ENCODE data around the gene TENT4B.
"Not testable (repeated sequence)": the region's sequence is repeated elsewhere in the genome, so short reads cannot be mapped to it uniquely, and the experiment has no call there.

Gene TENT4B

DNA sequence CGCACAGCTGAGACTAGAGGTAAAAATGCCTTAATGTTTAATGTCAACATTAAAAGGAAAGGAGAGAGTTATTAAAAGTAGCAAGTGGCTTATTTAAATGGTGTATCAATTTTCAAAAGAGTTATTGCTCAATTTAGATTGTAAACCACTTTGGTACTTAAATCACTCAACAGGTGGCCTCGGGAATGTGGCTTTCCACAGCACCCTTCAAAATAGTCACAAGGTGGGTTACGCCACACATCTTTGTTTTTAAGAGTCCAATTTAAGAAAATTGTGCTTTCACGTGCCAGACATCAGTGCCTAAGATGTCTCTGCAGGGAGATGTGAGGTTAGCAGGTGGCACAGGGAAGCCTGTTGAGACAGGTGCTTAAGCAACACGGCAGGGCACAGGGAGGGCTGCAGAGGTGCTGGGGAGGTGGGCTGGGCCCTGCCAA, 85.8 kb downstream of the TENT4B start:
- DNase-seq, result no peak

DNA sequence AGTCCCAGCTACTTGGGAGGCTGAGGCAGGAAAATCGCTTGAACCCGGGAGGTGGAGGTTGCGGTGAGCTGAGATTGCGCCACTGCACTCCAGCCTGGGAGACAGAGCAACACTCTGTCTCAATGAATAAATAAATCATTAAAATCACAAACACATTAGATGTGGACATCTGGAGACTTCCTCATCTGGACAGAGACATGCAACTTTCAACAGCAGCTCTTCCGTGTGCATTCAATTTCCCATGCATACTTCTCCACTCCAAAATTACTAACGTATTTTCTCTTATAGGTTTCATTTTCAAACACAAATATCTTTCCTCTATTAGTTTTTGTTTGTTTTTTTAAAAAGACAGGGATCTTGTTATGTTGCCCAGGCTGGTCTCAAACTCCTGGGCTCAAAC, 89.9 kb downstream of the TENT4B start:
- DNase-seq, result not testable (repeated sequence)

DNA sequence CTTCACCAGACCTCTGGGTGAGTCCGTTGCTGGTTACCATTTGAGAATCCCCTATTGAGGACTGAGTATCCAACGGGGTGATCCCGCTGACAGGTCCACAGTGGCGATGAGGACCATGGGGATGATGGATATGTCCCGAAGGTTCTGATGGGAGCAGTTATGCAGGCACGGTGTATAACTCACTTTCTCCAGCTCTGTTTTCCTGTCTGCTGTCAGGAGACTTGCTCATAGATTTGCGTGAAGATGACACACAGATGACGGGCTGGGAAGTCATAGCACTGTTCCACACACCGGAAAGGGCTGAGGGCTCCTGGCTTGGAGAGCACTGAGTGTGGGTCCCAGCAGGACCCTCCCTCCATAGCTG, 91.0 kb downstream of the TENT4B start:
- no peak for DNase-seq

- DNase-seq, result no peak
Observed at GRCh38 chr16:50244504-50245416, 91.7 kb downstream of the TENT4B start.

DNA sequence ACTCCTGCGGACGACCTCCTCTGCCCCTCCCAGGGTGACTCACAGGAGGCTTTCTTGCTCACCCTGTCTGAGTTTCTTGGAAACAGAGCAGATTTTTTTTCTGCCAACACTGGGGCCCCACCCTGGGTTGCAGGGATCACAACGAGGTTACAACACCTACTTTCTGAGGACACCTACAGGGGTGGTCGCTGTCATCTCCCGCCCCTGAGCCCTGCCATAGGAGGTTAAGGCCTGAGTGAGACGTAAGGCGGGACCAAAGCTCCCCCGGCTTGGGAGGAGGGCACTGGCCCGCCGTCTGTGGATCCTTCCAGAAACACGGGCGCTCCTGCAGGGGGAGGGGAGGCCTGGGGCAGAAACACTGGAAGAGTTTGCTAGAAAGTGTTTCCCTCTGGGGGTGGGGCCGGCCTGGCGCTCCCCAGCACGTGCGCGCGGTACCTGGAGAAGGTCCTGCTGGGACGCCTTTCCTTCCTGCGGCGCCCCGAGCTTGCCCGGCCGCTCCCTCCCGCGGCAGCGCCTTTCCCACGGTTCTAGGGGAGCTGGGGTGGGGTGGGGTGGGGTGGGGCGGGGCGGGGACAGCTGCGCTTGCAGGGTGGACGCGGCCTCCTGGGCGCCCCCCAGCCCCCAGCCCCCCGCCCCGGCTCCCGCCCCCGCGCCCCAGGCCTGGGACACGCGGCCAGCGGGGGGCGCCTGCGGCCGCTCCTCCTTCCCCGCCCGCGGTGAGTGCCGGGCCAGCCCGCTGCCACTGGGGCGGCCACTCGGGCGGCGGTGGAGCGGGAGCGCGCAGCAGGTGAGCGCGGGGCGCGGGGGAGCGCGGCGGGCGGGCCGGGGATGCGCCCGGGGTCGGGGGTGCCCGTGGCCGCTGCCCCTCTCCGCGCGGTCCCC, 92.6 kb downstream of the TENT4B start:
- DNase-seq, result peak; percentile 86

DNA sequence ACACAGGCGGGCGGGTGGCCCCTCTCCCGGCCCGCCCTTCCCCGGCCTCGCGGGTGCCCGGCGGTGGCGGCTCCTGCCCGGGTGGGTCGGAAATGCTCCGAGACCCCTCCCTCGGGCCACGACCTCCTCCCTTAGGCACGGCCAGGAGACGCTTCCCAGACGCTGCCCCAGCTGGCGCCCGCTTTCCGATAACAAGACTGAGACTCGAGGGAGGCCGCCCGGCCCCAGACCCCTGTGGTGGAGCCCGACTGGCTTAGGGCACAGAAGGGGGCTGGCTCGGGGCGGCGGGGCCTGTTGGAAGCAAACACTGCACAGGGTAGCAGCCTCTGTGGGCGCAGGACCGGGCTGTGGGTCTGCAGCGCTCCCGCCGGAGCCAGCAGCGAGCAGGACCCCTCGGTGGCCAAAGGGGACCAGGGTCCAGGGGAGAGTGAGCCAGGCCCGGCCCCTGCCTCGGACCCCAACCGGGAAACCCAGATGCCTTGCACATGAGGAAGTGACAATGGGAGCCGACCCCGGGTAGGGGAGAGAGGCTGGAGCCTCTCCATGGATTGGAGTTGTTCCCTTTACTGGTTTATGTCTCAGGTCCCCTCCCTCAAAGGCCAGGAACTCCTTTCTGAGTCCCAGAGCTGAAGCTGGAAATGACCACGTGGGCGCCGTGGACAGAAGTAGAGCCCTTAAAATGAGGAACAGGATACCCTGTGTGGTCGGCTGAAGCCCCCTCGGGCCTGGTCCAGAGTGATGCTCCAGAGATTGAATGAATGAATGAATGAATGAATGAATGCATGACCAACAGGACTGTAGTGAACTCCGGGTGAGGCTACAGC, 93.4 kb downstream of the TENT4B start:
- no peak for DNase-seq

- DNase-seq, result no peak
Observed at GRCh38 chr16:50247123-50247905, 94.2 kb downstream of the TENT4B start.

- no peak for DNase-seq
Observed at GRCh38 chr16:50247906-50248608, 95.0 kb downstream of the TENT4B start.

DNA sequence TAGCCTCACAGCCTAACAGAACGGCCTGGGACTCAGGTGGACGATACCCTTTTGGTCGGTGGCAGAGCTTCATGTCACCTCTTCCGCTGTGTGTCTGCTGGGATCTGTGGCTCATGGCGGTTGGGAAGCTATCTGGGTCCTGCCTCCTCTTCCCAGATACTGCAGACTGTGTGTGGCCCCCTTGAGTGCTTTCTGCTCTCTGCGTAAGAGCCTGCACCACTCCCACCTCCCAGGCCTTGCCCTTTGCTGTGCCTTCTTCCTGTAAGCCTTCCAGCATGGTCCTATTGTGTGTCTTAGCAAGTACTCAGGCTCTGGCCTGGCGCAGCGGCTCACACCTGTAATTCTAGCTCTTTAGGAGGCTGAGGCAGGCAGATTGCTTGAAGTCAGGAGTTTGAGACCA, 95.7 kb downstream of the TENT4B start:
- DNase-seq, result no peak

DNA sequence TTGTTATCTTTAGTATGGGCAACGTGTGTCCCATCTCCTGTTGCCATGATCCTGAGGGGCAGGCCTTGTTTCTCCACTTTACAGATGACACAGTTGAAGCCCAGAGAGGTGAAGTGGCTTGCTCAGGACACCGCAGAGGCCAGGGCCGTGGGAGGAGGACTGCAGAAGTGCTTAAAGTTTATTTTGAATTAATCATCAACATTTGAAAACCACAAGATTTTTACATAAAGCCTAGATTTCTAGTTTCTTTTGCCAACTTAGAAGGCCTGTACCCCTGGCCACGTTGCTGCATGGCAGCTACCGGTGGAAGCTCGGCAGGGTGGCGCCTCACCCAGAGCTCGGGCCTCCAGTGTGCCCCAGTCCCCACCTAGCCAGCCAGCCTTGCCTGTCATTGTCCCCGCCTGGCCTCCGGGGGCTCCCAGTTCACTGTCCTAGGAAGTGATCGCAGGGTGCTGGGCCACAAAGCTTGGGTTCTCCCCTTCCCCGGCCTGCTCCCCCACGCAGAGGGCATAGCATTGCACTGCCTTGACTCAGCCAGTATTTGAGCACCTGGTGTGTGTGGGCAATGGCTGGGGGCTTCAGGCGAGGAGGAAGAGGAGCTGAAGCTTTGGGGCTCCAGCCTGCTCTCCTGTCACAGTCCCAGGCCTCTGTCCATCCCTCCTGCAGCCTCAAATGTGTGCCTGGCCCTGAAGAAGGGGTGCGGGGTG, 98.4 kb downstream of the TENT4B start:
- no peak for DNase-seq

DNA sequence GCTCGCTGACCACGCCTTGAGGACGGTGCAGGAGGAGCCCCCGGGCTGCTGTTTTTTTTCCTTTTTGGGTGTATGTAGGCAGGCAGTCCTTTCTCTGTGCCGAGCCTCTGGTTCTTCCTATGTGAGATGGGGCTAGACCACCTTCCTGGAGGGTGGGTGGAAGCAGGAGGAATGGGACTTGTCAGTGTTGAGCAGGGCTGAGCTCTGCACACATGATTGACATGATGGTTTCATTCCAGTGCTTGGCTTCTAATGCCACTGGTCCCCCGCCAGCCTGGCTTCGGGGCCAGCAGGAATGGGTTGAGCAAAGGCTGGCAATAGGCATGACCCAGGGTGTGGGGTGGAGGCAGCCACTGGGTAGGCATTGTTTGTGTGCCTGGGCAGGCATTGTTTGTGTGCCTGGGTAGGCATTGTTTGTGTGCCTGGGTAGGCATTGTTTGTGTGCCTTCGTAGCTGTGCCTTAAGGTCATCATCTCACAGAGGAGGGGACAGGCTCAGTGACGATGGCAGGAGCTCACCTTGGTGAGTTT, 99.0 kb downstream of the TENT4B start:
- DNase-seq, result no peak

GRCh38 chr16:50252874-50253513, 99.9 kb downstream of the TENT4B start:
- DNase-seq, result no peak

- no peak for DNase-seq
Observed at GRCh38 chr16:50253514-50253910, 100.4 kb downstream of the TENT4B start.

GRCh38 chr16:50254072-50254471, 101.0 kb downstream of the TENT4B start:
- DNase-seq, result no peak

GRCh38 chr16:50255538-50255937, 102.4 kb downstream of the TENT4B start:
- no peak for DNase-seq

DNA sequence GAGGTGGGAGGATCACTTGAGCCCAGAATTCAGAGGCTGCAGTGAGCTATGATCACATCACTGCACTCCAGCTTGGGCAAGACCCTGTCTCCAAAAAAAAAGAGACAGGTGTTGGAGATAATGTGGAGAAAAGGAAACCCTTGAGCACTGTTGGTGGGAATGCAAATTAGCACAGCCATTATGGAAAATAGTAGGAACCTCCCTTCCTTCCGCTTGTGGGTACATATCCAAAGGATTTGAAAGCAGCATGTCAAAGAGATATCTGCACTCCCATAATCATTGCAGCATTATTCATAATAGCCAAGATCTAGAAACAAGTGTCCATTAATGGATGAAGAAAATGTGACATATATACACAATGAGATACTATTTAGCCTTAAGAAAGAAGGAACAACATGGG, 103.5 kb downstream of the TENT4B start:
- DNase-seq, result no peak

- no peak for DNase-seq
Observed at GRCh38 chr16:50257876-50258275, 104.8 kb downstream of the TENT4B start.

- no peak for DNase-seq
Observed at GRCh38 chr16:50259334-50260205, 106.5 kb downstream of the TENT4B start.

Measured in activated CD4-positive, alpha-beta T cell treated with anti-CD3 and anti-CD28 coated beads, Interleukin-10, Interleukin-2, amounts not matched to agents 100 ng/mL and 50 ng/mL, durations not matched to agents 16 hours and 8 hours (primary cell).